GM19372 (cell line): ENCODE data around the gene PMPCB.
A peak's percentile ranks its signal among the peaks of the same experiment; 100 is the strongest.

Experiments used
- ATAC-seq: cut with Tn5 transposase; IDR thresholded peaks from one replicate; pipeline ENCODE4 v1.9.1; 2021; ENCODE audit warnings: mild to moderate bottlenecking, low read depth, moderate library complexity; ENCODE audit not compliant: unreplicated experiment

PMPCB gene

GRCh38 chr7:103316380-103316941 lies 19.2 kb downstream of the PMPCB start:
- no peak for ATAC-seq

GRCh38 chr7:103317009-103317408 lies 19.8 kb downstream of the PMPCB start:
- ATAC-seq = no peak

GRCh38 chr7:103325744-103326143 lies 28.5 kb downstream of the PMPCB start:
- no peak for ATAC-seq

- no peak for ATAC-seq
Observed at GRCh38 chr7:103336761-103337160, 39.5 kb downstream of the PMPCB start.

GRCh38 chr7:103338864-103339263 lies 41.6 kb downstream of the PMPCB start:
- ATAC-seq = no peak

GRCh38 chr7:103341466-103341865 lies 44.2 kb downstream of the PMPCB start:
- no peak for ATAC-seq

- ATAC-seq = no peak
Observed at GRCh38 chr7:103343332-103343731, 46.1 kb downstream of the PMPCB start.

GRCh38 chr7:103343758-103344452 lies 46.7 kb downstream of the PMPCB start:
- ATAC-seq = peak; percentile 6

GRCh38 chr7:103344453-103345149 lies 47.4 kb downstream of the PMPCB start, which contains the start of gene DNAJC2:
TSS of gene DNAJC2 (minus strand) at chr7:103344767. CDS start at chr7:103344622, 145 bp downstream.
- ATAC-seq = peak; percentile 77

GRCh38 chr7:103346396-103346795 lies 49.2 kb downstream of the PMPCB start:
- no peak for ATAC-seq

GRCh38 chr7:103347507-103348267 lies 50.5 kb downstream of the PMPCB start, which contains the start of gene PSMC2:
TSS of gene PSMC2 (plus strand) at chr7:103347643. CDS start at chr7:103347712, 69 bp downstream.
- ATAC-seq = peak; percentile 64

GRCh38 chr7:103348452-103348851 lies 51.2 kb downstream of the PMPCB start:
- ATAC-seq = no peak

GRCh38 chr7:103348959-103349358 lies 51.7 kb downstream of the PMPCB start:
- ATAC-seq = no peak

- no peak for ATAC-seq
Observed at GRCh38 chr7:103349805-103350204, 52.6 kb downstream of the PMPCB start.
